Activated naive CD8-positive, alpha-beta T cell (primary cell): ENCODE data around the gene MPPED2.

Experiments used
- H3K27ac Mint-ChIP-seq: one replicate; pipeline ENCODE4 v1.8.0; 2021; ENCODE audit warnings: mixed read lengths
- H3K27me3 Mint-ChIP-seq: one replicate; pipeline ENCODE4 v1.8.0; 2021; ENCODE audit warnings: mixed read lengths
- H3K36me3 Mint-ChIP-seq: one replicate; pipeline ENCODE4 v1.8.0; 2021; ENCODE audit warnings: mixed read lengths
- H3K4me1 Mint-ChIP-seq: one replicate; pipeline ENCODE4 v1.8.0; 2021; ENCODE audit warnings: low read depth, mixed read lengths
- H3K4me3 Mint-ChIP-seq: one replicate; pipeline ENCODE4 v1.8.0; 2021; ENCODE audit warnings: mild to moderate bottlenecking, mixed read lengths
- H3K9me3 Mint-ChIP-seq: one replicate; pipeline ENCODE4 v1.8.0; 2021; ENCODE audit warnings: low read depth, mixed read lengths

MPPED2 gene

DNA sequence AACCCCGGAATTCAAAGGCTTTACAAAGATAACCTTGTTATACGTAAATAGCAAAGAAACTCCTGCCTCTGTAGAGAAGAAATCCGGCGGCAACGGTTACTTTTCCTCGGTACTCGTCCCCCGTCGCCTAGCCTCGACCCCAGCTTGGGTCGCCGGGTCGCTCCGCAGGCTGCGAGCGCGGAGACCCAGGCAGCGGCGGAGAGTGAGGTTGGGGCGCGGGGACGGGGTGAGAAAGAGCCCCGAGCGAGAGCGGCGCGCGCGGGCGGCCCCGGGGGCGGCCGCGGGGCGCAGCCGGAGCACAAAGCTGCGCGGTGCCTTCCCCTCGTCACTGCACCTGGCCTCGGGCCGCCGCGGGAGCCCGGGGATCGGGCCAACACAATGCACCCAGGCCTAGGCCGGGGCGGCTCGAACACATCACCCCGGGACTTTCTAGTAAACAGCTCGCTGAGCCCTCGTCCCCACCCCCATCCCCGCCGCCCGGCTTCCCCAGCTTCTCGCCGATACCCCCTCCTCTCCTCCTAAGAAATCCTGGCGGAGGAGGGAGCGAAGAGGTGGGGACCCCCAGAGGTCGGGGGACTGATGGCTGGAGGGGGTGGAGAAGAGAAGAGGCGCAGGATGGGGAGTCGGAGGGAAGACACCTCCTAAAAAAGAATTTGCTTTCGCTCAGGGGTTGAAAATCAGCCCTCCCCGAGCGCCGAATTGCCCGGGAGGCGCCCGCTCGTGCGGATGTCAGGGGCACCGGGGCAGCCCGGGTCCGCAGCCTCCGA, 845 bp downstream of the MPPED2 start:
- H3K36me3 Mint-ChIP-seq: no peaks in the 10 kb centered on the region
- H3K27me3 Mint-ChIP-seq: peaks cover 23% of the 10 kb centered on the region
- H3K4me1 Mint-ChIP-seq: peaks cover 11% of the 10 kb centered on the region
- no peak overlapping the region for H3K27ac Mint-ChIP-seq
- H3K4me3 Mint-ChIP-seq: peak overlapping the region; percentile 52
- no peaks in the 10 kb centered on the region for H3K9me3 Mint-ChIP-seq

DNA sequence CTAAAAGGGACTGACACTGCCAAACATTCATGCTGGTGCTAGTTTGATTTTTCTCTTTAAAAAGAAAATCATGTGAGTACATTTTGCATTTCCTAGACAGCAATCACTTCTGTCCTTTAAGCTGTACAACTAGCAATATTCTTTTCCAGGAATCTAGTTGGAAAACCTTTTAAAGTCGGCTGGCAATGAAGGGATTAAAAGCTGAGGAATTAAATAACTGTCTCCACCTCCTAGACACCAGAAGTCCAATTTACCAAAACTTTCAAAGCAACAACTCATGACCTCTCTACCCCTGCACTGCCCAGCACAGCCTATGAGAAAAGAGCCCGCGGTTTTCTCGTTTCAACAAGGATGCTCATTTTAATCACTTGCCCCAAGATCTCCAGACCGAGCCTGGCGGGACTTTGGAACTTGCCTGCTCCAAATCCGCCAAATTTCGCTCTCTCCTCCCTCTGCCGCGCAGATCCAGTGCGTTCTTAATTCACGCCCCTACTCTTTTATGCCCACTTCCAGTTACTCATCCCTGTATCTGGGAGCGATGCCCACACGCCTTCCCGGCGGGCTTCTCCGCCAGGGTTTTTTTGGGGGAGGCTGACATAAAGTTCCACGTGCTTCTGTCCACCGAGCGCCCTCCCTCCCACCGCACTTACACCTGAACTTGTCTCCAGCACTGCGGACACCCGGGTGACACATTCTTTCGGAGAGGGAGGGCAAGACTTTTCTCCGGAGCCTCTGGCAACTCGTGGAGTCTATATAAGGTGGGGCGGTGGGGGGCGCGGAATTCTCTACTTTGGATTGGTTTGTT, 2.5 kb downstream of the MPPED2 start:
- Mint-ChIP-seq H3K27me3 (peaks cover 21% of the 10 kb centered on the region), H3K4me3 (peak overlapping the region; percentile 52)

DNA sequence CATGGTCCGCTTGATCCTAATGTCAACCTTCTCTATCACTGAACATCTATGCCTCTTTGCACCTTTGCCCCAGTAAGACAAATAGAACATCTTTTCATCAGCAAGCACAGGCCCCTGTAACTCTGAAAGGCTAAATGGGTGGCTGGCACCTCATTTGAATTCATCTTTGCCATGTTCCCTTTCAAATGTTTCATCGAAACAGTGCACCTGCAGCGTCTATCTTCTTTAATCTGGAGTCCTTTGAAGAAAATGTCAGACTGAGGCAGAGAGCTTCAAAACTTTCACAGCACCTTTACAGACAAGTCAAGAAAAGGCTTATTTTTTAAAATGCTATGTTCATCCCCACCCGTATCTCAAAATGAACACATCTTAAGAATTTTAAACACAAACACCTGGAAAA, 3.4 kb downstream of the MPPED2 start:
- H3K9me3 Mint-ChIP-seq: peaks cover 4% of the 10 kb centered on the region
- no peak overlapping the region for H3K27ac Mint-ChIP-seq
- no peaks in the 10 kb centered on the region for H3K36me3 Mint-ChIP-seq
- no peak overlapping the region for H3K4me3 Mint-ChIP-seq
- peaks cover 21% of the 10 kb centered on the region for H3K27me3 Mint-ChIP-seq
- peaks cover 11% of the 10 kb centered on the region for H3K4me1 Mint-ChIP-seq

More for the DNA sequence above, 2.5 kb downstream of the MPPED2 start:
- no peaks in the 10 kb centered on the region for H3K9me3 Mint-ChIP-seq
- H3K4me1 Mint-ChIP-seq: peaks cover 11% of the 10 kb centered on the region
- H3K27ac Mint-ChIP-seq: no peak overlapping the region
- H3K36me3 Mint-ChIP-seq: no peaks in the 10 kb centered on the region

GRCh38 chr11:30581675-30582074, 4.5 kb downstream of the MPPED2 start:
- H3K9me3 Mint-ChIP-seq: peaks cover 9% of the 10 kb centered on the region
- peaks cover 8% of the 10 kb centered on the region for H3K4me1 Mint-ChIP-seq
- no peak overlapping the region for H3K4me3 Mint-ChIP-seq
- no peaks in the 10 kb centered on the region for H3K36me3 Mint-ChIP-seq
- H3K27me3 Mint-ChIP-seq: peaks cover 14% of the 10 kb centered on the region
- no peak overlapping the region for H3K27ac Mint-ChIP-seq

DNA sequence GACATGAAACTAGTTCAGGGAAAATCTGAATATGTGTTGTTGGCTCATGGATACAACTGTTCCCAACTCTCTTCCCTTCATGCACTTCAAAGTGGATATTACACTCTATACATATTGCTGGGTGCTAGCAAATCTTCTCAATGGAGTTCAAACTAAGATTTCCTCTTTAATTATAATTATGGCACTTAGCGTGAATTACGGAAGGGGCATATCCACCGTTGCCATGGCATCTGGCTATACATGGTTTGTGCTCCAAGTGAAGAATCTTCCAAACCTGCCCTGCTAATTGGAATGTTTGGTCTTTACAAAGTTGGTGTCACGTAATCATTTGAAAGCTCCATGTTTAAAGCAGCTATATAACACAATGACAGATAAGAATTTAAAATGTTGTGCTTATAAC, 5.6 kb downstream of the MPPED2 start:
- H3K27me3 Mint-ChIP-seq: peaks cover 14% of the 10 kb centered on the region
- H3K36me3 Mint-ChIP-seq: no peaks in the 10 kb centered on the region
- H3K9me3 Mint-ChIP-seq: peaks cover 9% of the 10 kb centered on the region
- H3K4me1 Mint-ChIP-seq: peaks cover 8% of the 10 kb centered on the region
- H3K4me3 Mint-ChIP-seq: no peak overlapping the region
- no peak overlapping the region for H3K27ac Mint-ChIP-seq

DNA sequence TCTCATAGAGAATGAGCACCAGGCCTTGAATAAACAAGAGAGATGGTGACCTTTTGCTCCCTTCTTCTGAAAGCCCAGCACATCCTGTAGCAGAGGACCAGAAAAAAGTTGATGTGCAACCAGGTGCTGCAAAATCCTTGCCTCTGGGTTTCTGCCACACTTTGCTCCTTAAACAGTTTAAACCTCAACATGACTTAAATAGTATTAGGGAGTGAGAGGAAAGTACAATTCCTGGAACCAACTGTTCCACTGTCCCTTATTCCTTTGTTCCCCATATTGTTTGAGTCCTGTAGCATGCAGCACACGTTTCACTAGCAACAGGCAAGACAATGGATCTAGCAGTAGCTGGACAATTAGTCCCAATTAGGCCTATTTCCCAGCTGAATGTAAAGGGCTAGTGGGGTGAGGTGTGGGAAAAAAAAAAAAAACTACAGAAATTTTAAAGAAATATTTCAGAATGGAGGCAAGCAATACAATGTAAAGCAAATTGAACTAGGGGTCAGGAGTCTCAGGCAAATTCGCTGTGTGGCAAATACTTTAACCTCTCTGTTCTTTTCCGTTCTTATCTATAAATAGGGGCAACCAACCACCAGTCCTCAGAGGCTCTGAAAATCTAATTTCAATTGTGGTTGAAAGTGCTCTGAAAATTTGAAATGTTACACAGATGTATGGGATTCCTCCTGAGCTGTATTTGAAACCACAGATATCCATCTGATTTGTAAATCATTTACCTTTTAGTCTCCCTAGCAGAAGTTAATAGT, 6.6 kb downstream of the MPPED2 start:
- peaks cover 9% of the 10 kb centered on the region for H3K9me3 Mint-ChIP-seq
- no peaks in the 10 kb centered on the region for H3K36me3 Mint-ChIP-seq
- no peak overlapping the region for H3K4me3 Mint-ChIP-seq
- no peak overlapping the region for H3K27ac Mint-ChIP-seq
- peaks cover 11% of the 10 kb centered on the region for H3K27me3 Mint-ChIP-seq
- H3K4me1 Mint-ChIP-seq: peaks cover 6% of the 10 kb centered on the region

DNA sequence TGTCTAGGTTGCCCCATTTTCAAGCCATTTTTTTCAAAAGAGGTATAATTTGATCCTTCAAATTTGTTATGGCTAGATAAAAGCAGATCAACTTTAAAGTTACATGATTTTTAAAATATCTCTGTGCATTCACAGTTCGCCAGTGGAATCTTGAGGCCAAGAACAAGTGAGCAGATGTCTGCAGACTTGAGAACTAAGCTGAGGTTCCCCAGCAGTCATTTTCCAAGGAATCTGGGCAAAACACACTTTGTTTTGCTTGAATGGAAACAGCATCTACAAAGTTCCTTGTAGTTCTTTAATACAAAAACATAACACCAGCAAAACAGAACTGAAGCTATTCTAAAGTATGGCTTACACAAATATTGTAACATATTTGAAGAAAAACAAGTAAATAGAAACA, 7.7 kb downstream of the MPPED2 start:
- Mint-ChIP-seq H3K4me3 (no peak overlapping the region), H3K4me1 (peaks cover 2% of the 10 kb centered on the region), H3K27ac (no peak overlapping the region), H3K9me3 (peaks cover 9% of the 10 kb centered on the region), H3K27me3 (peaks cover 8% of the 10 kb centered on the region), H3K36me3 (no peaks in the 10 kb centered on the region)

DNA sequence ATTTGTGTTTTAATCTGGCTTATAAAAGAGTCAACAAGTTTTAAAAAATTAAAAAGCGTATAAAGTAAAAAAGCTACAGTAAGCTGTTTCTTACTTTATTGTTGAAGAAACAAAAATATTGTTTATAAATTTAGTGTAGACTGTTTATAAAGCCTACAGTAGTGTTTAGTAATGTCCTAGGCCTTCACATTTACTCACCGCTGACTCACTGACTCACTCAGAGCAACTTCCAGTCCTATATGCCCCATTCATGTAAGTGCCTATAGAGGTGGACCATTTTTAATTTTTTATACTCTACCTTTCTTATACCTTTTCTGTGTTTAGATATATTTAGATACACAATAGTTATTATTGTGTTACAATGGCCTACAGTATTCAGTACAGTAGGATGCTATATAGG, 12.2 kb downstream of the MPPED2 start:
- Mint-ChIP-seq H3K27ac (no peak overlapping the region), H3K4me1 (no peaks in the 10 kb centered on the region), H3K9me3 (peaks cover 9% of the 10 kb centered on the region), H3K27me3 (no peaks in the 10 kb centered on the region), H3K36me3 (no peaks in the 10 kb centered on the region), H3K4me3 (no peak overlapping the region)

DNA sequence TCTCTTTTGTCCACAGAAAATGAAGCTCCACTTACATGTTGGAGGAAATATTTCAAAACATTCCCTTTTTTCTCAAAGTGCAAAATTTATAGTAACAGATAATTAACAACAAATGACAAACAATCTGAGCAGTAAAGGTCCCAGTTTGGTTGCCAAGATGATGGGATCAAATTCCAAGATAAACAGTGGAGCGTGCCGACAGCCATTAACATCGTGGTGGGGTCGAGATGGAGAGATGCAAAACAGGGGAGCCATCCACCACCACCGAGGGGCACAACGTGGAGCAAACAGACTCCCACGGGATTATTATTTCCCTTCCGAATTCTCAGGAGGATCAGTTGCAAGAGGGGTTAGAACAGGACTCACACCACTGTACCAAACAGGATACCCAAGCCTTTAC, 17.2 kb downstream of the MPPED2 start:
- Mint-ChIP-seq H3K27me3 (peaks cover 3% of the 10 kb centered on the region), H3K4me3 (no peak overlapping the region), H3K4me1 (no peaks in the 10 kb centered on the region), H3K9me3 (no peaks in the 10 kb centered on the region), H3K36me3 (no peaks in the 10 kb centered on the region), H3K27ac (no peak overlapping the region)

DNA sequence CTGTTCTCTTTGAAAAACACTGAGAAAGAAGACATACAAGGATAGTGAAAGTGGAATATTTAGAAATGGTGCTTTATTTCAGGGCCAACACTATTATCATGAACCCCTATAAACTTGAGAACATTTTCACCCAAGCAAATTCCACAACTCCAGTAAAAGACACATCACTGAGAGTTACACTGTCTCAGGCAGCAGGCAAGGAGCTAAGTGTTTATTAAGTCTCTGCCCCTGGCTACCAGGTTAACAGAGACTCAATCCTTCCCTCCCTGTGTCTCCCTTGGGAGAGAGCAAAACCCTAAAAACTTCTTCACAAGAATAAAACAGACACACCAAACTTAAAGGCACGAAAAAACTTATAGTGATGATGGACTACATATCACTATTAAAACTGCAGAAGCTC, 18.5 kb downstream of the MPPED2 start:
- peaks cover 3% of the 10 kb centered on the region for H3K27me3 Mint-ChIP-seq
- H3K27ac Mint-ChIP-seq: no peak overlapping the region
- no peaks in the 10 kb centered on the region for H3K4me1 Mint-ChIP-seq
- no peaks in the 10 kb centered on the region for H3K36me3 Mint-ChIP-seq
- H3K4me3 Mint-ChIP-seq: no peak overlapping the region
- H3K9me3 Mint-ChIP-seq: no peaks in the 10 kb centered on the region

DNA sequence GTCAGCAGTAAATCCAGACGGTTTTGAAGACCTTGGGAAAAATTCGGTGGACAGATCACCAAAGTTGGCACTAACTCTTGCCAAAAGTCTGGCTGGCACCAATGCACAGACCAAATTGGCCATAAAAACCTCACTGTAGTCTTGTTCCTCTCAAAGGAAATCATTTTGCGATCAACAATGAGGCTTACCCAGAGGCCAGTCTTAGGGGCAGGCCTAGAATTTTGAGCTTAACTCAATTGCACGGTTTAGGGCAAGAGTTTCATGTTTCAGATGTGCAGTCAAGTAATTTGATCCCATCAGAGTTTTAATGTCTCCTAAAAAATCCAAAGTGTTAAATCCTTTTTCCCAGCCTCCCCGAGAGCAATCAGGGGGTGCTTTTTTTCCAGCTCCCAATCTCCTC, 19.0 kb downstream of the MPPED2 start:
- Mint-ChIP-seq H3K36me3 (no peaks in the 10 kb centered on the region), H3K27me3 (peaks cover 3% of the 10 kb centered on the region), H3K27ac (no peak overlapping the region), H3K9me3 (no peaks in the 10 kb centered on the region), H3K4me1 (no peaks in the 10 kb centered on the region), H3K4me3 (no peak overlapping the region)

DNA sequence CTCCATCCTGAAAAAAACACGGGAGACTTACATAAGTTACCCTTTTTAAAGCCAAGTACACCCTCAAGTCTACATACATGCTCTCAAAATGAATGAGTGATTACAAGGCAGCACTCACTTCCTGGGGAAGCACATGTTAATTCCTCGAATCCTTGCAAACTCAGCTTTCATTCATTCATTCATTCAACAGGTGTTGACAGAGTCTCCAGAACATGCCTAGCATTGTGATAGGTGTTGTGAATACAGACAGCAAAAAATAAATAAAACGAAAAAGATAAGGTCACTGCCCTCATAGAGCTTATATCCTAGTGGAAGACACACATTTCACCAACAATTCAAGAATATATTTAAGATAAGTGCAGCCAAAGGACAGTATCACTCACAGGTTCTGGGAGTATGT, 19.7 kb downstream of the MPPED2 start:
- Mint-ChIP-seq H3K9me3 (no peaks in the 10 kb centered on the region), H3K4me1 (no peaks in the 10 kb centered on the region), H3K27ac (no peak overlapping the region), H3K27me3 (peaks cover 3% of the 10 kb centered on the region), H3K36me3 (no peaks in the 10 kb centered on the region), H3K4me3 (no peak overlapping the region)

DNA sequence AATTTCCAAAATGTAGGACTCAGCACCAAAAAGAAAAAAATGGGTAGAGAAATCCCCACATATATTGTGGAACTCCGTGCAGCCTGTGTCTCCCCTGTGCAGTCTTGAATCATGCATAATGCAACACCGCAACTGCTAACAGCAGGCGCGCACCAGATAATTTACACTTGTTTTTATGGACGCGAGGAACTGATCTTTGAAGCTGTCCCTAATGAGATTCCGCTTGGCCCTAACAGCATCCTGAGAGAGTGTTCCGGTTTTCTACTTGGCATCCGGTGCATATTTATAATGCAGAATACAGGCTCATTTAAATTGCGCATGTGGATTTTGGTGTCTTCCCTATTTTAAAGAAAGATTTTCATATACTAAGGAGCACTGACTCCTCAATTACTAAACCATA, 21.1 kb downstream of the MPPED2 start:
- H3K9me3 Mint-ChIP-seq: no peaks in the 10 kb centered on the region

GRCh38 chr11:30561691-30562415, 24.3 kb downstream of the MPPED2 start:
- Mint-ChIP-seq H3K27ac (no peak overlapping the region), H3K36me3 (no peaks in the 10 kb centered on the region), H3K27me3 (peaks cover 2% of the 10 kb centered on the region), H3K4me3 (no peak overlapping the region), H3K9me3 (no peaks in the 10 kb centered on the region), H3K4me1 (no peaks in the 10 kb centered on the region)

More for the DNA sequence above, 21.1 kb downstream of the MPPED2 start:
- Mint-ChIP-seq H3K27ac (no peak overlapping the region), H3K27me3 (peaks cover 3% of the 10 kb centered on the region), H3K4me1 (no peaks in the 10 kb centered on the region), H3K36me3 (no peaks in the 10 kb centered on the region), H3K4me3 (no peak overlapping the region)
